Esophagus (tissue), 2 donors: ENCODE results near the gene ACER1. TPM values are rescaled to one million over a fixed set of nuclear protein-coding genes. Genes with fewer than 3 reads are reported as not detected.

Experiments used
- H3K27ac ChIP-seq, 2 donors: one replicate each; pipeline ENCODE4 v1.5.1; 2013; ENCODE audit warnings: low read depth in 2 of 2, mild to moderate bottlenecking in 2 of 2, inconsistent platforms in 1 of 2, low read length in 1 of 2, moderate library complexity in 1 of 2
- H3K27me3 ChIP-seq, 2 donors: one replicate each; pipeline ENCODE4 v1.6.1; 2013; ENCODE audit warnings: low read length in 2 of 2, control low read depth in 1 of 2, mild to moderate bottlenecking in 1 of 2; ENCODE audit not compliant: insufficient read depth in 2 of 2, control insufficient read depth in 1 of 2
- H3K36me3 ChIP-seq, 2 donors: one replicate each; pipeline ENCODE4 v1.6.1; 2013; ENCODE audit warnings: low read length in 1 of 2; ENCODE audit not compliant: control insufficient read depth in 2 of 2, insufficient read depth in 2 of 2
- H3K4me1 ChIP-seq, 2 donors: one replicate each; pipeline ENCODE4 v1.6.1; 2013; ENCODE audit warnings: low read length in 1 of 2; ENCODE audit not compliant: control insufficient read depth in 2 of 2, insufficient read depth in 2 of 2
- H3K4me3 ChIP-seq, 2 donors: one replicate each; pipeline ENCODE4 v1.5.1; 2013; ENCODE audit warnings: low read length in 2 of 2, mild to moderate bottlenecking in 2 of 2, low read depth in 1 of 2, moderate library complexity in 1 of 2
- H3K9me3 ChIP-seq, 2 donors: one replicate each; pipeline ENCODE4 v1.6.1; 2013; ENCODE audit warnings: mild to moderate bottlenecking in 2 of 2, low read depth in 1 of 2, low read length in 1 of 2, moderate library complexity in 1 of 2; ENCODE audit not compliant: control insufficient read depth in 2 of 2, insufficient read depth in 1 of 2
- WGBS, 2 donors: extraction: QIAGEN DNeasy Blood & Tissue Kit; methylation state at CpG; one replicate each; pipeline ENCODE4 v1.1.7; 2013; 5-methylcytosine and 5-hydroxymethylcytosine counted together
- polyA plus RNA-seq, 2 donors: library from polyadenylated mRNA; stranded (reverse); fragments of 200-250 nt; gene quantifications; one replicate each; pipeline ENCODE4 v1.2.3, GENCODE V29; 2013
- donor health status: healthy with polysubstance abuse.
- donor health status: Bipolar disorder and iron deficiency.

Gene ACER1
- polyA plus RNA-seq, 2 donors, result 6.2 to 7.4 TPM

- 76 to 77% methylated on average over 22 of the region's 22 CpGs for WGBS, 2 donors
- H3K27me3 ChIP-seq, result no peaks in the 10 kb centered on the region
- peak overlapping the region; percentile 81 to 94 for H3K27ac ChIP-seq
- peaks cover 3 to 13% of the 10 kb centered on the region in 2 donors for H3K36me3 ChIP-seq
- no peaks in the 10 kb centered on the region for H3K9me3 ChIP-seq
- peaks cover 25 to 59% of the 10 kb centered on the region in 2 donors for H3K4me1 ChIP-seq
- H3K4me3 ChIP-seq, result no peak overlapping the region
Observed at GRCh38 chr19:6272913-6273600, 60.4 kb downstream of the ACER1 start.

GRCh38 chr19:6272411-6272791 is 61.0 kb downstream of the ACER1 start:
- peak overlapping the region; percentile 48 to 81 for H3K27ac ChIP-seq
- H3K9me3 ChIP-seq, result no peaks in the 10 kb centered on the region
- H3K4me3 ChIP-seq, result no peak overlapping the region
- H3K4me1 ChIP-seq, result peaks cover 22 to 57% of the 10 kb centered on the region in 2 donors
- 52 to 59% methylated on average over 11 of the region's 11 CpGs for WGBS, 2 donors
- peaks cover 3 to 12% of the 10 kb centered on the region in 2 donors for H3K36me3 ChIP-seq
- no peaks in the 10 kb centered on the region for H3K27me3 ChIP-seq

- peaks cover 20 to 56% of the 10 kb centered on the region in 2 donors for H3K4me1 ChIP-seq
- peak overlapping the region; percentile 0 to 23 for H3K4me3 ChIP-seq
- peak overlapping the region; percentile 48 to 81 for H3K27ac ChIP-seq
- 23 to 33% methylated on average over 34 to 35 of the region's 35 CpGs for WGBS, 2 donors
- no peaks in the 10 kb centered on the region for H3K27me3 ChIP-seq
- H3K9me3 ChIP-seq, result no peaks in the 10 kb centered on the region
- H3K36me3 ChIP-seq, result peaks cover 3 to 12% of the 10 kb centered on the region in 2 donors
Observed at GRCh38 chr19:6271721-6272410, 61.5 kb downstream of the ACER1 start.

GRCh38 chr19:6271251-6271650 is 62.2 kb downstream of the ACER1 start:
- peaks cover 3 to 12% of the 10 kb centered on the region in 2 donors for H3K36me3 ChIP-seq
- H3K4me3 ChIP-seq, result no peak overlapping the region
- H3K27me3 ChIP-seq, result no peaks in the 10 kb centered on the region
- H3K27ac ChIP-seq, result peak overlapping the region; percentile 48 to 56
- H3K9me3 ChIP-seq, result no peaks in the 10 kb centered on the region
- 67 to 68% methylated on average over 9 of the region's 9 CpGs for WGBS, 2 donors
- H3K4me1 ChIP-seq, result peaks cover 20 to 56% of the 10 kb centered on the region in 2 donors

GRCh38 chr19:6270822-6271221 is 62.6 kb downstream of the ACER1 start:
- Histone ChIP-seq H3K4me3 (no peak overlapping the region), H3K36me3 (peaks cover 3 to 12% of the 10 kb centered on the region in 2 donors), H3K27me3 (no peaks in the 10 kb centered on the region), H3K27ac (peak overlapping the region; percentile 37 to 56), H3K4me1 (peaks cover 16 to 56% of the 10 kb centered on the region in 2 donors), H3K9me3 (no peaks in the 10 kb centered on the region)
- 92 to 95% methylated on average over 17 of the region's 17 CpGs for WGBS, 2 donors

- Histone ChIP-seq H3K9me3 (no peaks in the 10 kb centered on the region), H3K4me1 (peaks cover 14 to 56% of the 10 kb centered on the region in 2 donors), H3K27ac (no peak overlapping the region), H3K27me3 (no peaks in the 10 kb centered on the region), H3K36me3 (peaks cover 3 to 12% of the 10 kb centered on the region in 2 donors), H3K4me3 (no peak overlapping the region)
- WGBS, 2 donors, result 81 to 84% methylated on average over 31 of the region's 31 CpGs
Observed at GRCh38 chr19:6270076-6270745, 63.2 kb downstream of the ACER1 start.

GRCh38 chr19:6269101-6269886 is 64.1 kb downstream of the ACER1 start:
- whole genome bisulfite sequencing, 2 donors, result 70 to 83% methylated on average over 31 to 33 of the region's 33 CpGs
- no peaks in the 10 kb centered on the region for H3K27me3 ChIP-seq
- H3K4me3 ChIP-seq, result no peak overlapping the region
- peaks cover 3 to 12% of the 10 kb centered on the region in 2 donors for H3K36me3 ChIP-seq
- no peak overlapping the region for H3K27ac ChIP-seq
- peaks cover 8 to 48% of the 10 kb centered on the region in 2 donors for H3K4me1 ChIP-seq
- no peaks in the 10 kb centered on the region for H3K9me3 ChIP-seq

GRCh38 chr19:6268382-6268771 is 65.0 kb downstream of the ACER1 start:
- Histone ChIP-seq H3K4me1 (peaks cover 6 to 42% of the 10 kb centered on the region in 2 donors), H3K27ac (no peak overlapping the region), H3K9me3 (no peaks in the 10 kb centered on the region), H3K27me3 (no peaks in the 10 kb centered on the region), H3K4me3 (no peak overlapping the region), H3K36me3 (peaks cover 3 to 15% of the 10 kb centered on the region in 2 donors)
- 71 to 75% methylated on average over 4 of the region's 4 CpGs for WGBS, 2 donors
